CD4-positive, alpha-beta T cell treated with Interleukin-15 for 4 hours (primary cell): ENCODE measurements around the gene SPTAN1.
"Not testable (repeated sequence)": the region's sequence is repeated elsewhere in the genome, so short reads cannot be mapped to it uniquely, and the experiment has no call there.

Experiments
- DNase-seq: peaks from one replicate; pipeline ENCODE4 v3.0.0-alpha.2; 2020; ENCODE audit warnings: low spot score

SPTAN1 gene

GRCh38 chr9:128666481-128666941, 114.1 kb downstream of the SPTAN1 start:
- not testable (repeated sequence) for DNase-seq

GRCh38 chr9:128669786-128670185, 117.4 kb downstream of the SPTAN1 start:
- DNase-seq = no peak

- DNase-seq = no peak
These were observed 123.0 kb downstream of the SPTAN1 start for GRCh38 chr9:128675382-128675781.

GRCh38 chr9:128677794-128678193, 125.4 kb downstream of the SPTAN1 start:
- DNase-seq = no peak
